GM12864 (cell line): ENCODE data around the gene LRP6.

Experiments
- DNase-seq: peaks from one replicate; pipeline ENCODE4 v3.0.0-alpha.2; 2011; ENCODE audit warnings: low read depth
- H3K4me3 ChIP-seq: 2 replicates; pipeline ENCODE4 v1.5.1; 2011; ENCODE audit warnings: mild to moderate bottlenecking, low read depth, low read length, control low read depth
- CTCF ChIP-seq: IDR thresholded peaks from 2 replicates; pipeline ENCODE4 v1.5.1; 2011; ENCODE audit warnings: low read depth, mild to moderate bottlenecking, moderate library complexity, low read length, control low read depth, inconsistent platforms; ENCODE audit errors: missing control alignments

Gene LRP6

GRCh38 chr12:12086973-12087692, 179.7 kb downstream of the LRP6 start:
- TF ChIP-seq CTCF: no peak
- no peak overlapping the region for H3K4me3 ChIP-seq
- no peak for DNase-seq

DNA sequence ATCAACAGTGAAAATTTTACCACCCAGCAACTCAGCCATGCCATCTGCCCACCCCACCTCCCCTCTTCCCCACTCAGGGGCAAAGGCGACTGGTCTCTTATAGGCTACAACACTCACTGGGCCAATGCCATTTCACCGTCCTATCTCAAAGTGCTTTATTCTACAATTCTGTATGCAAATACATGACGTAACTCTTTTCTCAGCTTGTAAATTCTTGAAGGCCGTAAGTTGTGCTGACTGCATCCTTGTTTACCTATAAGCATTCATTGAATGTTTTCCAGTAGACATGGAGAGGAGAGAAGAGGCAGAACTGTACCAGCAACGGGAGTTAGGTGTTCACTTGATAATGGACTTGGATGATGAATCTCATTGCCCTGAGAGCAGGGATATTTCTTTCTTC, 180.5 kb downstream of the LRP6 start:
- no peak overlapping the region for H3K4me3 ChIP-seq
- no peak for TF ChIP-seq CTCF
- DNase-seq: no peak

DNA sequence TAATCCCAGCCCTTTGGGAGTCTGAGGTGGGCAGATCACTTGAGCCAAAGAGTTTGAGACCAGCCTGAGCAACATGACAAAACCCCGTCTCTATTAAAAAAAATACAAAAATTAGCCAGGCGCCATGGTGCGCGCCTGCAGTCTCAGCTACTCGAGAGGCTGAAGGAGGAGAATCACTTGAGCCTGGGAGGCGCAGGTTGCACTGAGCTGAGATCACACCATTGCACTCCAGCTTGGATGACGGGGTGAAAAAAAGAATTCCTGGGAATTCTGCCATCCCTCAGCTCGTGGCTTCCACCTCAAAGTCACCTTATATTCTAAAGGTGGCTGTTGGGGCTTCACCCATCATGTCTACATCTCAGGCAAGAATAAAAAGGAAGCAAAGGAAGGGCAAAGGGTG, 183.2 kb downstream of the LRP6 start:
- TF ChIP-seq CTCF: no peak

DNA sequence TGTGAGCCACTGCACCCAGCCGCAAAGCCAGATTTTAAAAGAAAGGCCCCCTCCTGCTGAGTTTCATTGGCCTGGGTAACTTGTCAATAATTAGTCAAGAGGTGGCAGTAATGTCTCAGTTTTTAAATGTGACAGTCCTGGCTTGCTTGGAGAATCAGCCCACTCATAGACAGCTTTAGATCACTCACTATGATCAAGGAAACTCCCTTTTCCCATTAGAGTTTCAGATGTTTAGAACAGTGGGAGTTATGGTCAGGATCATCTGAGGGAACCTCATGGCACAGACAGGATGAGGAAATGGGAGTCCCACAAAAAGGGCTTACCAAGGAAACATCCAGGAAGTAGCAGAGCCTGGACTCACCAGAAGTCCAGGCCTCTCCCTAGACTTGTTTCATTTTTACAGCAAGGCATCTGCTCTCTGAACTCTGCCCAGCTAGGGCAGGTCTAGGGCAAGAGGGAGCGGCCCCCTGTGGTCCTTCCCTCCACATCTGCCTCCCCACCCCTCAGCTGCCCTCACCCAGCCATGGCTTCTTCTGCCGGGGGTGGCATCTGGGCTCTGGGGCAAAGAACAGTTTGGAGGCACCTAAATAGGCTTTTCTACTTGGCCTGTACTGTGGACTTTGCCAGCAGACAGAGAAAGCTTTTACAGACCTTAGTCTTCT, 184.9 kb downstream of the LRP6 start:
- no peak for DNase-seq

More for the DNA sequence above, 183.2 kb downstream of the LRP6 start:
- no peak overlapping the region for H3K4me3 ChIP-seq
- no peak for DNase-seq

DNA sequence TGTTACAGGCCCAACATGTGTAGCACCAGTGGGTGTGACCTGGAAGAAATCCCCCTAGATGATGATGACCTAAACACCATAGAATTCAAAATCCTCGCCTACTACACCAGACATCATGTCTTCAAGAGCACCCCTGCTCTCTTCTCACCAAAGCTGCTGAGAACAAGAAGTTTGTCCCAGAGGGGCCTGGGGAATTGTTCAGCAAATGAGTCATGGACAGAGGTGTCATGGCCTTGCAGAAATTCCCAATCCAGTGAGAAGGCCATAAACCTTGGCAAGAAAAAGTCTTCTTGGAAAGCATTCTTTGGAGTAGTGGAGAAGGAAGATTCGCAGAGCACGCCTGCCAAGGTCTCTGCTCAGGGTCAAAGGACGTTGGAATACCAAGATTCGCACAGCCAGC, 187.6 kb downstream of the LRP6 start:
- DNase-seq: no peak
- TF ChIP-seq CTCF: no peak
- no peak overlapping the region for H3K4me3 ChIP-seq

More for the DNA sequence above, 184.9 kb downstream of the LRP6 start:
- H3K4me3 ChIP-seq: no peak overlapping the region
- peak; percentile 29 for TF ChIP-seq CTCF

- no peak for TF ChIP-seq CTCF
- DNase-seq: no peak
- H3K4me3 ChIP-seq: no peak overlapping the region
Measured at GRCh38 chr12:12072064-12072760, 194.6 kb downstream of the LRP6 start.
